ENCODE data around the gene PLXNA1.

The PLXNA1 gene
- 35.2 to 38.7 reads per million in 2 donors for total RNA-seq

DNA sequence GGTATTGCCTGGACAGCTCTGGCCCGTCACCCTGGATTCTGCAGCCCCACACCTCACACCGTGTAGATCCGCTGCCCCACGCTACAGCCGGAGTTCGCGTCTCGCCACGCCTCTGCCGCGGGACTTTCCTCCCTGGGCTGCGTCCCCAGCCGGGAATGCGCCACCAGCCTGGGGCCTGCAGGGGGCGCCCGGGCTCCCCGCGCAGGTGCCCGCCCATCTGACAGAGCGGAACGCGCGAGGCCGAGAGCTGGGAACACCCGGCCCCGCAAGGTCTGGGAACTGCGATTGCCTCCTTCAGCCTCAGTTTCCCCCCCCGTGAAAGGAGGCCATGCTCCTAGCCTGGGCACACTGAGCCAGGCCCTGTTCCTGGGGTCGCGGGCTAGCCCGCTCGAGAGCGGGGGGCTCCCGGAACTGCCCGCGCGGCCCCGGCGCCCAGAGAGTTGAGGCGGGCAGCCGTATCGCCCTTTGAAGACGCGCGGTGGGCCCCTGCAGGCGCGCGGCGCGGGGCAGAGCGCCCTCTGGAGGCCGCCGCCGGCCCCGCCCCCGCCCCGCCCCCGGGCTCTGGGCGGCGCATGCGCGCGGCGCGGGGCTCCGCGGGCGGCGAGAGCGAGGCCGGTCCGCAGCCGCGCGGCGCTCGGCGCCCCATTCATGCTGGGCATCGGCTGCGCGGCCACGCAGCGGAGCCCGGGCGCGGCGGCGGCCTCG is at the start of gene PLXNA1:
Gene PLXNA1 (plus strand): TSS at position 645 of the 705 bp plus-strand sequence. CDS start 5,479 bp downstream, outside the sequence.
- DNase-seq = peak; percentile 81

DNA sequence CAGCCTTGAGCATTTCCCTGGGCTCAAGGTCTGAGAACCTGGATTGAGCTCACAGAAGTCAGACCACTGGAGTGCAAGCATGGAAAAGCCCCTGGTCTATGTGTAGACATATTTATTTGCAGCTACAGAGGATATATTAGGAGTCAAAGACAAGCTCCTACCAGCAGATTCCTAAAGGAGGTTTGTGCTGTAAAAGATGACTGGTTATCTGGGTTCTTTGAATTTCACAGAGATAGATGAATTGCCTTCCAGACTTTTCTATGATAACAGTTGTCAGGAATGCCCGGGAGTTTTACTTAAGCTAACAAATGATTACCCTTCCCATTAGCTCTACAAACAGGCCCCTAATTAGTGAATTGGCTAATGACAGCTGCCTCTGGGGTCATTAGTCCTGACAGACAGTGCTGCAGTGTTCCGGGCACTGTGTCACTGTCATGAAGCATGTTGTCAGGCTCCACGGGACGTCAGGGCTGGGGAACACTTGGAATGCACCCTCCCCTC is 48.8 kb upstream of the PLXNA1 start:
- DNase-seq = no peak

DNA sequence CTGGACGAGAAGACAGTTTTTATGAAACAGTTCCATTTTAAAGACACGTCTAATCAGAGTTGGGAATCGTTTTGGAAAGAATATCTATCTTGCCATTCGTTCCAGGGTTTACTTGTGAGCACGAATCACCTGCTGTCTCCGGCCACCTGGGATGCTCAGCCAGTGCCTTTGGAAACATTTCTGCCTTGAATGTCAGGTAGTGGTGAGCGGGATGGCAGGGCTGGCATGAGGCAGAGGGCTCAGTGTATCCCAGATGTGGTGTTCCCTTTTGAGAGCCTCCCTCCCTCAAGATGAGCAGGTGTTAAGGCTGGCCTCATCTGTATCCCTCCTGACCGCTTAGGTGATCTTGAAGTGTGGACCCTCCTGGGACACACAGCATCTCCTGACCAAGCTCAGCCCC is 47.9 kb upstream of the PLXNA1 start:
- DNase-seq = no peak

DNA sequence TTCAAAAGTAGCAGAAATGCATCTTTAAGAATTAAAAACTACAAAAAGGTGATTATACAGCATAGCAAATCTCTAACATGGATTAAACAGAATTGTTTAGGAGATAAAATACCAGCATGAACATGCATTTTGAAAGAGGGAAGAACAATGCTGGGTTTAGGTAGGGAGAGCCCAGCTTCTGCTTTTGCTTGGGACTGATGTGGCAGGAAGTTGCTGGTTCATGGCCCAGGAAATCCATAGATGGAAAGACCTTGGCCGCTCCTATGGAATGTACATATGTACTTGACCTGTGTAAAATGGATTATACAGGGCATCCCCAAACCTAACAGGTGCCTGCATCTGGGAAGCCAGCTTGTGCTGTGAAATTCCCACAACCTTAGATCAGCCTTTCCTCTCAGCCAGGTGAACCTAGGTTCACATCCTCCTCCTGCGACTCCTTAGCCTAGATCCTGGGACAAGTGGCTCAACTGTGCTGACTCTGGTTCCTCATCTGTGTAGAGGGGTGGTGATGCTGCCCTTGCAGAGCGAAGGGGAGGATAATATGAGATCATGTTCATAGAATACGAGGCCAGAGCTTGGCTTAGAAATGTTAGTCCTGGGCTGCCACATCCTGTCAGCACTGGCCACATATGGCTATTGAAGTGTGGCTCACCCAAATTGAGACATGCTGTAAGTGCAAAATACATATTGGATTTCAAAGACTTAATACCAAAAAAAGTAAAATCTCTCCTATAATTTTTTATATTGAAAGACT is 47.0 kb upstream of the PLXNA1 start:
- no peak for DNase-seq

DNA sequence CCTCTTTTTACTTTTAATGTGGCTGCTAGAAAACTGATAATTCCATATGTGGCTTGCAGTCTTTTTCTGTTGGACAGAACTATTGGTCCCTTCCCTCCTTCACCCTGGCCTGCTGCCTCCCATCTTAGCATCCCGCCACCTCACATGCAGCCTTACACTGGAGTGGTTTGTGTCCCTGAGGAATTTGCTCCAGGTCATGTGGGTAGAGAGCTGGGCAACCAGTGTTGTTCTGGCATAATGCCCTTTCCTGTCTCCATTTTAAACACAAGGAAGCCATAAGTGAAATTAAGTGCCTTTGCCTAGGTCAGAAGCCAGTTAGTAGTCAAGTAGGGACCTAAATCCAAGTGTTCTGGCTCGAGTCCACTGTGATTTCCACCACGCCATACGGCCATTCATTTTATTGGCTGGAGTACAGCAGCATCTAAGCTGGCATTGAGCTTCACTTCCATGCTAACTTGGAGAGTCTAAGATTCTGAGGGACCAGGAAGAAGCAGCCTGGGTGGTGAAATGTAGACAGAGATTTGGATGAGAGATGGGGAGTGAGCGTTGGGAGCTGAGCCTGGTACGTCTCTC is 46.0 kb upstream of the PLXNA1 start:
- DNase-seq = no peak

DNA sequence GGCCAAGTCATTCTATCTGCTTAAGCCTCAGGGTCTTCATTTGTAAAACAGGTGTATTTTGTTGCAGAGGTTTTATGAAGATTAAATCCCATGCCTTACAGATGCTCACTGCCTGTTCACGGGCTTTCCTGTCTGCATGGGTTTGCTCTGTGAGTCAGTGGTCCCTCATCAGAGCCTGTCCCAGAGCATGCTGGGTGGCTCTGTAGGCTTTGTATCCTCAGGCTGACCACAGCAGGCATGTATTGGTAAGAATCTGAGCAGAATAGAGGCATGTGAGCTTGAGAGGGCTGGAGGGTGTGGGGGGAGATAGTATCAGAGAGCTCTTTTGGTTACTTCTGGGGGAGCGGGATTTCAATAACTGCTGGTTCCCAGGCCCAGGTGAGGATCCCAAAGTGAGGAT is 45.4 kb upstream of the PLXNA1 start:
- no peak for DNase-seq

DNA sequence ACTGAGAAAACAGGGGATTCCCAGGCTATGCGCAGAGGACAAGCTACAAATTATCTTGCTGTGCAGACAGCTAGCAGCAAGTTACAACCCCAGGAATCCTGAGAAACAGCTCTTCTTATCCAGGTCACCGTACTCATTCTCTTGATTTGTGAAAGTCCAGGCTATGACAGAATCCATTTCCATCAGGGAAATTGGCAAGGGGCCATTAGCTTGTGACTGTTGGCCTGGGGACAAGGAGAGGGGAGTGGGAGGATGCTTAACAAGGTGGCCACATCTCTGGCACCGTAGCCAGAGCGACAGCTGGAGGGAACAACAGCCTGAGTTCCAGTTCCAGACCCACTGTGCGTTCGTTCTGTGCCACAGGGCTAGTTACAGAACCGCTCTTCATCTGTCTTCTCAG is 44.9 kb upstream of the PLXNA1 start:
- DNase-seq = no peak

DNA sequence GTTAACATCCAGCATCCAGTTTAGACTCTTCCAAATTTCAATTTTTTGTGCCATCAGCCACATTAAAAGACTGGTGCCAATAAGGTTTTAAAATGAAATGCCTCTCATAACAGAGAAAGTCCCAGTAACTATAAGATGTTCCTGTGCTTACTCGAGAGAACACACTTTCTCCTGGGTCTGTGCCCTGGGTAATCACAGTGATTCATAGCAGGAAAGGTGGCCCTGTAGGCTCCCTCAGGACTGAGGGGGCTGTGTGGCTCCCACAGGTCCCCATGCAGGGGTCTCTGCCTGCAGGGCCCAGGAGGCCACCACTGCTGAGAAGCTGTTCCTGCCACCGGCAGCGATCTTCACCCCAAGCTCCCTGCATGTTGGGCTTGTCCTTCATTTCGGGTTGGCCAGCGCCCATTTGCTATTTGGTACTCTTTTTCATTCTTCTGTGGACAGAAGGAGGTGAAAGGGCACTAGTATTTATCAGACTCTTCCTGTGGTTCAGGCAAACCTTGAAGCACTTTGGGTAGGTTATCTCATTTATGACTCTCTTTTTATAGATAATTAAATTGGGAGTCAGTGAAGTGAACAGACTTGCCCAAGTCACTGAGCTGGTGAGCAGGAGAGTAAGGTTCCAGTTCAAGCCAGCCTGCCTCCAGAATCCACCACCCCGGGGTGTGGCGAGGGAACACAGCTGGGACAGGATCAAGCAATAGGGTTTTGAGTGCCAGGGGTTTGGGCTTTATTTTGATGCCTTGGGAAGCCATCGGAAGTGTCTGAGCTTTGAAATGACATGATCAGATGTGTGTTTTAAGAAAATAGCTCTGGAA is 44.2 kb upstream of the PLXNA1 start:
- no peak for DNase-seq

DNA sequence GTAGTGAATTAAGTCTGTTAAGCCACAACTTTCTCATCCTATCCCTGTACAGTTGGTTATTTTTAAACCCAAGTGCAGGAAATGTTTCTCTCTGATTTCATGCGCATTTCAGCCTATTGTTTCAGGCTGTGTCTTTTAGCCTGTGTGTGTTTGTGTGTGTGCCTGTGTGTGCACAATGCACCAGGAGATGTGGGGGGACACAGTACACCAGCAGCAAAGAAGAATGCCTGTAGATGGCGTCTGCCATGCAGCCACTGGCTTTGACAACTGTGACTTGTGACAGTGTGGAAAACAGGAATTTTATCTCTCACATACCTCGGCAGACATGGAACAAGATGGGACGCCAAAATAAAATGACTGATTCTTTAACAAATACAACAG is 43.6 kb upstream of the PLXNA1 start:
- DNase-seq = no peak

DNA sequence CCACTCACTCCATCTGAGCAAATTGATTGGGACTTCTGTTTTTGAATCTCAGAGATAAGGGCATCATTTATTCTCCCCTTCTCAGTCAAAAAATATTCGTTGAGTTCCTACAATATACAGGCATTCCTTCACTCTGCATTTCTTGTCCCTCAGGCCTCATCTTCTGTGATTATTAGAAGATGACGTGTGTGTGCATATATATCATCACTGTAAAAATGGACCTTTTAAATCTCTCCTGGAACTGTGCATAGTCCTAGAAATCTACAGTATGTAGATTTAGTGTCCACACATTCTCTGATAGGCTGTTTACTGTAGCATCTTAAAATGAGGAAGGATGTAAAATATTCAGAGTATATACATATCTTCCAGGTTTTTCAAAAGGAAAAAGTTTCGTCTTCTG is 43.2 kb upstream of the PLXNA1 start:
- DNase-seq = no peak

DNA sequence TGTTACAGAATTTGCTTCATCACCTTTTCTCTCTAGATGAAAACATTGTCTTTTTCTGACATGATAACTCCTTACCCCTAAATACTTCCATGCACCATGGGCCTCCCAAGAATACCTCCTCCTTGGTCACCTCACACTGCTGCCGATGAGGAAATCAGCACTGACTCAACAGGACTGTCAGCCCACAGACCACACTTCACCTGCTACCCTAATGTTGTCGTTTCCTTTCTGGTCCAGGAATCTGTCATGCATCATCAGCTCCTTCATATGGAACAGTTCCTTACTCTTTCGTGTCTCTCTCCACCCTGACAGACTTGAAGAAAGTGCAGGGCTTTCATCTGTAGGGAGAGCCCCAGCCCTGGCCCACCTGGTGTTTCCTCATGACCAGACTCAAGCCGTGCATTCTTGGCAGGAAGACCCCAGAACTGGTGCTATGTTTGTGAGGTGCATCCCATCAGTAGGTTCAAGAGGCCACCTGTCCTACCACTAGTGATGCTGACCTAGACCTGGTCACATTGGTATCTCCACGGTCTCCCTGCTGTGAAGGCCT is 41.1 kb upstream of the PLXNA1 start:
- no peak for DNase-seq

DNA sequence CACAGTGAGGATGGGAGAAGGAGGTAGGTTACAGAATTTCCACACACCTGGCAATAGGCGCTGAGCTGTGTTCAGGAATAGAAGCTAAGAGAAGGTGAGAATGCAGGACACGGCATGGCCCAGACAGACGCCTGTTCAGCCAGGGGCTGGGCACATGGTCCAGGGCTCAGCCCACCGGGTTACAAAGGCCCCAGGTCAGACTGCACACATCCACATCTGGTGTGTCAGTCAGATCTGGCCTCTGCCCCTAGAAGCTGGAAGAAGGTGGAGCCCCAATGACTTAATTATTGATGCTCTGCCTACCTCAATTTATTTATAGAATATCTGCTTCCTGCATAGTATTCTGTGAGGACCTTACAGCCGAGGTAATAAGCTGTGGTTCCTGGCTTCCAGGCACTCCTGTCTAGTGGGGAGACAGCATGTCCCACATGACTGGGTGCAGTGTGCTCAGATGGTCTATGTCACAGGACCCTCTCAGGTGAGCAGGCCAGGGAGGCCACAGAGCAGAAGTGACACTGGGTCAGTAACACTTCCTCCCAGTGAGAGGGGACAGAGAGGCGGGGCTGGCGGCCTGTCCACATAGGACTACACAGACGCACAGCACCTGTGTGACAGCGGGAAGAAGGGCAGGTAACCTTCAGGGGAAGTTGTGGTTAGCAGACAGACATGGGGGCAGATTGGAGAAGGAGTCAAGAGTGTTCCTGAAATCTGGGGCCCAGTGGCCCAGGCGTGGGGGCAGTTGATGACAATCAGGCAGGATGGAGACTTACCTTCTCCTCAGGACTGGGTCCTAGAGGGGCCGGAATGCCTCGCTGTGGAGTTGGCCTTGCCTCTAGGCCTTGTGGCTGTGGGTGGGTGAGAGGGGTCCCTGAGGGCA is 38.6 kb upstream of the PLXNA1 start:
- no peak for DNase-seq

DNA sequence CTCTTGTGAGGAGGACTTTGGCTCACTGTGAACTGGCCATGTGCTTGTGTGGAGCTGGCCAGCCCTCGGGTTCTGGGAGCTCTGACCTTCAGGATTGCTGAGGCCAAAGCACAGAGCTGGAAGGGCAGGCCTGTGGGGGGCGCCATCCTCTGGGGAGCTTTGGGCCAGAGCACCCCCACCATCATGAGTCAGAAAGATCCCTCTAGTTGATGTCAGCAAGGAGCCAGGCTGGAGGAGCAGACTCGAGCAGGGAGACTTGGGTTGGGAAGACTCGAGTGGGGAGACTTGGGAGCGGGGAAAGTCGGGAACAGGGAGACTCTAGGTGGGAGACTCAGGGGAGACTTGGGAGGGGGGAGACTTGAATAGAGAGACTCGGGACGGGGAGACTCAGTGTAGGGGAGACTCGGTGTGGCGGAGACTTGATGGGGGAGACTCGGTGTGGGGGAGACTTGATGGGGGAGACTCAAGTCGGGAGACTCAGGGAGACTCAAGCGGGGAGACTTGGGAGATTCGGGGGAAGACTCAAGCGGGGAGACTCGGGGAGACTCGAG is 37.7 kb upstream of the PLXNA1 start:
- DNase-seq = no peak

DNA sequence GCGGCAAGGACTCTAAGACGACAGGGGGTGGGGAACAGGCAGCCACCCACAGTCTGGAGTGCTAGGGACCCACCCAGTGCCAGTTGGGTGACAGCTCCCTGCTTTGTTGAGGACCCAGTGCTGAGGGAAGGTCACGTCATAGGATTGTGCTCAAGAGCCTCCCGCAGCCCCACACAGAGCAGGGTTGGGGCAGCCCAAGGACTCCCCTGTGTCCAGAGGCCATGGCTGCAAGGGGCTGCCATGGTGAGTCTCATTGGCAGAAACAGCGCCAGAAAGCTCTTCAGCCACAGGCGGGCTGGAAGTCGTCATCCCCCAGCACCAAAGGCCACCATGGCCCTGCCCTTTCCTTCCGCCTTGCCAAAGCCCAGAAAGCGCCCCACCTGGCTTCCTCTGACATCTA is 37.0 kb upstream of the PLXNA1 start:
- no peak for DNase-seq

DNA sequence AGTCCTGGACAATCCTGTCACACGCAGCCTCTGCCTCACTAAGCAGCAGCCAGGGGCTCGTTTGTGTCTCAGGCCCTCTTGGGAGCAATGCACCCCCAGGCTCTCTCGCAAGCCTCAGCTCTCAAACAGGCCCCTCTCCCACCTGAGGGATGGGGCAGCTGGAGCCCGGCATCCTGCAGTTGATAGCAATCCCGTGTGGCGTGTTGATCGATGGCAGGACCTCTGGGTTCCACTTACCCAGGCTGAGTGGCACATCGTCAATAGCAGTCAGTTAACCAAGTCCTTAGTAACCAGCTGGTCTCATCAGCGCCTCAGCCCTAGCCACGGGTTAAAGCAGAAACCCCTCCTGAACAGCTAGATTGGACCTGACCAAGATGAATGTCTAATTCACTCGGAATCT is 36.5 kb upstream of the PLXNA1 start:
- DNase-seq = no peak

DNA sequence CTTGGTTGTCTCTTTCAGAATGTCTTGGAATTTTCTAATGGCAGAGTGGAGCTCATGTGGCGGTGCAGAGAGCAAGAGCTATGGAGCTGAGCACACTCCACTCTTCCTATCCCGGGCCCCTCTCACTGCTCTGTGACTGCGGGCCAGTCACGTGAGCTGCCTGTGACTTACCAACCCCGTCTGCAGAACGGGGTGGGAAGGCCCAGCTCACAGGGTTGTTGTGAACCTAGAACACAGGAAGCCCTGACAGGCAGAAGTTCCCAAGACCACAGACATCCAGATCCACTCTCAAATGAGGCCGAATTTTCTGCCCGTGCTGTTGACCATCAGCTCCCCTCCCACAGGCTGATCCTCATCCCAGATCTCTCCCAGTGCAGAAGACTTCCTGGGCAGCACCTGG is 35.5 kb upstream of the PLXNA1 start:
- no peak for DNase-seq

DNA sequence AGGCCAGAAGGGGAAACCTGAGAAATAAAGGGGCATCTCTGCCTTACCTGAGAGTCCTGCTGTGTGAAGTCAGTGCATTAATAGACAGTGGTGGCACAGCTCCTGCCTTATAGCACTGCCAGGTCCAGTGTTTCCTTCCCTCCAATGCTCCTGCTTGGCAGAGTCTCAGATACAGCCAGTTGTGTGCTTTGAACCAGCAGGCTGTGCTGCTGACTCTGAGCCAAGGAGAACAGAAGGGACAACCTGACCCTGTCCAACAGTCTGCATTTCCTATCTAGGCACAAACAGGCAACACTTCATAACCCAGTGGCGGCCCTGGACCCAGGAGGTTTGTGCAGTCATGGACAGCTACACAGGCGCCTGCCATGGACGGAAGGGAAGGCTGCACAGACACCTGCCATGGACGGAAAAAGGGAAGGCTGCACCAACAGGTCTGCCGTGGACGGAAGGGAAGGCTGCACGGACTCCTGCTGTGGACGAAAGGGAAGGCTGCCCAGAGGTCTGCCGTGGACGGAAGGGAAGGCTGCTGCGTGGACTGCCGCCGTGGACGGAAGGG is 33.9 kb upstream of the PLXNA1 start:
- no peak for DNase-seq

DNA sequence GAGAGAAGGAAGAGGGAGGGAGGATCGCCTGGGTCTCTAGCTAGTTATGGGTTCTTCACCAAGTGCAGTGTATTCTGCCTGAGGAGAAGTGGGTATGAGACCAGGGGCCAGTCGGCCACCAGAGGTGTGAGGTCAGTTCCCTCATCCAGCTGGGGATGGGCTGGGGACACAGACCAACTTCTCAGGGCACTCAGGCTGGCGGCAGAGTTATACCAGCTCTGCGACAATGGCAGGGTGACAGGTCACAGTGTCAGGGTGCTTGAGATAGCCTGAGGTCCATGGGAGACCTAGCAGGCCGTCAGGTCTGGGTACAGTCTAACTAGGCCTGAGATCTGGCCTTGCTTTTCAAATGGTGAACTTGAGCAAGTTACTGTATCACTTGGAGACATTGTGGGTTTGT is 31.4 kb upstream of the PLXNA1 start:
- DNase-seq = no peak

DNA sequence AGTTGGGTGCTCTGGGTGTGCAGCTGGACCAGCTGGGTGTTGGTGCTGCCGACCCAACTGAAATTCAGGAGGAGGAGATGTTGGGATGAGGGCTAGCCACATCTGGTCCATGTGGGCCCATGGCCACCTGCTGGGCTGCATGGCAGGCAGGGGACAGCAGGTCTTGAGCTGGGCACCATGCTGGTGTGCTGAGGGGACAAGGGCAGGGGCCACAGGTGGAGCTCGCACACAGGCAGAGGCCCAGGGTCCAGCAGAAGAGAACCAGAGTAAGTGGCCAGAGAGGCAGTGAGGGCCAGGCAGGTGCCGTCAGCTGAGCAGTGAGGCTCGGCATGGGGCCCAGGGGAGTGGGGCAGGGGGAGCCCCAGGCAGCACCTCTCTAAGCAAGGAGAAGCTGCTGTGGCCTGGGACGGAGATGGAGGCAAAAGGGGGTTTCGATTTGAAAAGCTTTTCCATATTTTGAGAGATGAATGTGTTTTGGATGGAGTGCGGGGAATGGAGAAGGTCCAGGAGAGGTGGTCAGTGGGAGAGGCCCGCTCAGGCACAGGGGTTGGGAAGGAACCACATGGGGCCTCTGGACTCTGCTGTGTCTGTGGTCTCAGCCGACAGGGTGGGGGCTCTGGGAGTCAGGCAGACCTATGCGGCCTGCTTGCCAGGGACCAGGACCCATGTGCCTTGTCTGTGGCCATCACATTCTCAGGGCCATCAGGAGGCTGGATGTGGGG is 30.5 kb upstream of the PLXNA1 start:
- DNase-seq = no peak

DNA sequence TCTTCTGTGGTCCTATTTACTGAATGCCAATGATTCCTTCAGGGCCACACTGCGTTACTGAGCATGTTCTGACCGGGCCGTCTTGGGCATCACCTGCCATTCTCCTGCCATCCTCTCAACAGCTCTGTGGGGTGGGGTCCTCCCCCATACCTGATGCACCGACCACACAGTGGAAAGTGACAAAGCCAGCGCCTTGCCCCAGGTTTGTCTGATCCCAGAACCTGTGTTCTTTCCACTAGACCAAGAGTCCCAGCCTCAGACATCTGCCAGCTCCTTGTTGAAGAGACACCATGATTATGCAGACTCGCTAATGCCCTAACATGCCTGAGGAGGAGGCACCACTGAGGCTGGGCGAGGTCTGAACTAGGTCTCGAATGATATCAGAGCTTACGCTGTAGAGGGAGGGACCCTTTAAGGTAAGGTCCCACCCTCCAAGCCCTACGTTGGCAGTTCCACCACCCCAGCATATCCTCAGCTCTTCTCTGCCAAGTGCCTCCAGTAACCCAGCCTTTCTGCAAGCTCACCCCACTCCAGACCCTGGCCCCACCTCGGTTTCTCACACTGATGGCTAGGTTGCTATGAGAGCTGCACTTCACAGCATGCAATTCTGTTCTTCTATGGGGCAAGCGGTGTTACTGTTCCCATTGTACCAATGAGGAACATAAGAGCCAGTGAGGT is 29.8 kb upstream of the PLXNA1 start:
- DNase-seq = no peak
